ENCODE measurements around the gene WDR62.

The WDR62 gene

DNA sequence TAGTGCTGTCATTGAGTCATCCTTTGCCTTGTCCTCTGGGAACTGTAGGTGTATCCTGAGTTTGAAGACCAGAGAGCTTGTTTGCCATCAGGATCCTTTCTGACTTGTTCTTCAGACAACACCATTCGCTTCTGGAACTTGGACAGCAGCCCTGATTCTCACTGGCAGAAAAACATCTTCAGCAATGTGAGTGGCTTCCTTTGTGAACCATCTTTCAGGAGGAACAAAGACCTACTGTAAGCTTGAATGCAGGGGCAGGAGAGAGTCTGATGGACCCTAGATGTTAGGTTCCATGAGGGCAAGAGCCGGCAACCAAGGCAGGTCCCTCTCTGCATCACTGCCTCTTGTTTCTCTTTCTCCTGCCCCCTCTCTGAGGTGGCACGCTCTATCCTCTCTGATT lies 26.7 kb downstream of the WDR62 start:
- Mint-ChIP-seq H3K27ac (no peak overlapping the region), H3K9me3 (no peaks in the 10 kb centered on the region), H3K36me3 (ENCODE audit: low read depth) (peaks cover 20% of the 10 kb centered on the region), H3K4me1 (no peaks in the 10 kb centered on the region), H3K4me3 (no peak overlapping the region), H3K27me3 (ENCODE audit: low read depth) (no peaks in the 10 kb centered on the region)
- TF ChIP-seq, protein P1, sequence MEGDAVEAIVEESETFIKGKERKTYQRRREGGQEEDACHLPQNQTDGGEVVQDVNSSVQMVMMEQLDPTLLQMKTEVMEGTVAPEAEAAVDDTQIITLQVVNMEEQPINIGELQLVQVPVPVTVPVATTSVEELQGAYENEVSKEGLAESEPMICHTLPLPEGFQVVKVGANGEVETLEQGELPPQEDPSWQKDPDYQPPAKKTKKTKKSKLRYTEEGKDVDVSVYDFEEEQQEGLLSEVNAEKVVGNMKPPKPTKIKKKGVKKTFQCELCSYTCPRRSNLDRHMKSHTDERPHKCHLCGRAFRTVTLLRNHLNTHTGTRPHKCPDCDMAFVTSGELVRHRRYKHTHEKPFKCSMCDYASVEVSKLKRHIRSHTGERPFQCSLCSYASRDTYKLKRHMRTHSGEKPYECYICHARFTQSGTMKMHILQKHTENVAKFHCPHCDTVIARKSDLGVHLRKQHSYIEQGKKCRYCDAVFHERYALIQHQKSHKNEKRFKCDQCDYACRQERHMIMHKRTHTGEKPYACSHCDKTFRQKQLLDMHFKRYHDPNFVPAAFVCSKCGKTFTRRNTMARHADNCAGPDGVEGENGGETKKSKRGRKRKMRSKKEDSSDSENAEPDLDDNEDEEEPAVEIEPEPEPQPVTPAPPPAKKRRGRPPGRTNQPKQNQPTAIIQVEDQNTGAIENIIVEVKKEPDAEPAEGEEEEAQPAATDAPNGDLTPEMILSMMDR (IDR thresholded peaks at IDR 0.05; ENCODE audit: unreplicated experiment in 3 of 3) = no peak

DNA sequence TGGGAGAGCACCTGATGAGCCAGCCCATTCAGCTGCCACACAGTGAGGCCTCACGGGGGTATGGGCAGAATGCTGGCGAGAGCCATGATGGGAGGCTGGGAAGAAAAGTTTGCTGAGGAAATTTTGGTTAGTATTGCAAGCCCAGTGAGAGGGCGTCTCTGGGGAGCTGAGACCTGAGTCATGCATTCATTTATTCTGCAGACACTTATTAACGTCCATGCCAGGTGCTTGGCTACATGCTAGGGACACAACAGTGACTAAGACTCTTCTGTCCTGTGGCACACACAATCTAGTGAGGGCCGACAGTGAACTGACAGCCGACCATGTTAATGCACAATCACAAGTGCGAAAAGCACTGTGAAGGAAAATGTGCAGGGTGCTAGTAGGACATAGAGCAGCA lies 27.2 kb downstream of the WDR62 start:
- H3K36me3 Mint-ChIP-seq (ENCODE audit: low read depth) = peaks cover 20% of the 10 kb centered on the region
- no peaks in the 10 kb centered on the region for H3K27me3 Mint-ChIP-seq (ENCODE audit: low read depth)
- H3K4me1 Mint-ChIP-seq = no peaks in the 10 kb centered on the region
- no peaks in the 10 kb centered on the region for H3K9me3 Mint-ChIP-seq
- H3K27ac Mint-ChIP-seq = no peak overlapping the region
- TF ChIP-seq, protein P1 (IDR thresholded peaks at IDR 0.05; ENCODE audit: unreplicated experiment in 3 of 3) = no peak
- H3K4me3 Mint-ChIP-seq = no peak overlapping the region

DNA sequence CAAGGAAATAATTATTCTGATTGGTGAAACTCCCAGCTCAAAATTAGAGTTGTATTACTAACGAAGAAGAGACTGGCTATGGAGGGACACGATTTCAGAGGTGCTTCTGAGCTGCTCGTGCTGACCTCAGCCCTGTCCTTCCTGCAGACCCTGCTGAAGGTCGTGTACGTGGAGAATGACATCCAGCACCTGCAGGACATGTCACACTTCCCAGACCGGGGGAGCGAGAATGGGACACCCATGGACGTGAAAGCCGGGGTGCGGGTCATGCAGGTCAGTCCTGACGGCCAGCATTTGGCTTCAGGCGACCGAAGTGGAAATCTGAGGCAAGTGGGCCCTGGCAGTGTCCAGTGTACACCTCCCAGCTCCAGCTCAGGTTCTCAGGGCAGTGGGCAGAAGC lies 28.2 kb downstream of the WDR62 start:
- Mint-ChIP-seq H3K27me3 (ENCODE audit: low read depth) (no peaks in the 10 kb centered on the region), H3K9me3 (no peaks in the 10 kb centered on the region), H3K27ac (no peak overlapping the region), H3K4me3 (no peak overlapping the region), H3K4me1 (no peaks in the 10 kb centered on the region), H3K36me3 (ENCODE audit: low read depth) (peaks cover 20% of the 10 kb centered on the region)
- TF ChIP-seq, protein P1 (IDR thresholded peaks at IDR 0.05; ENCODE audit: unreplicated experiment in 3 of 3) = no peak

DNA sequence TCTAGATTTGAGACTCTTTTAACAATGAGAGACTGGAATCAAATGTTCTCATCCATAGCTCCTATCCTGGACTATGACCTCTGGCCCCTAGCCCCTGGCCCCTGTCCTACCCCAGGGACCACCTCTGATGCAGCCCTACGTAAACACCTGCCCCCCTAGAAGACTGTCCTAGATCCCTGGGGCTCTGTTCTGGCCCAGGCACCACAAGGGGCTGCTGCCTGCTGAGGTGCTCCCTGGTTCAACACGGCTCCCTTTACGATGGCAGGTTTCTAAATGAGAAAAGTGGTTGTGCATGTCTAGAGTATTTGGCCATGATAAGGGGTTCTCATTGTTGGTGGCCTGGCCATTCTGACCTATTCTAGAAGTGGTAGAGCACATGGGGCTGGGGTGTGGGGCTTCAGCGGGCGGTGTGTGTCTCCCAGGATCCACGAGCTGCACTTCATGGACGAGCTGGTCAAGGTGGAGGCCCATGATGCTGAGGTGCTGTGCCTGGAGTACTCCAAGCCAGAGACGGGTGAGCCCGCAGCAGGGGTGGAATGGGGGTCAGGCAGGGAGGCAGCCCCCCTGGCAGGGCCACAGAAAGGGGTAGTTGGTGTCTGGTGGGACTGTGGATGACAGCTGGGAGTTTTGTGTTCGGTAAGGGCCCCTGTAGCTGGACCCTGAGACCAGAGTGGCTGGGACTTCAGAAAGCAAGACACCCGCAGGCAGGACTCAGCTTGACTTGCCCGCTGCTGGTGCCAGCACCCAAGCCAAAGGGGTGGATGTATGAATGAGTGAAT lies 29.7 kb downstream of the WDR62 start:
- TF ChIP-seq, protein P1 (IDR thresholded peaks at IDR 0.05; ENCODE audit: unreplicated experiment in 3 of 3) = no peak
- no peak overlapping the region for H3K4me3 Mint-ChIP-seq
- peaks cover 22% of the 10 kb centered on the region for H3K36me3 Mint-ChIP-seq (ENCODE audit: low read depth)
- no peaks in the 10 kb centered on the region for H3K27me3 Mint-ChIP-seq (ENCODE audit: low read depth)
- no peak overlapping the region for H3K27ac Mint-ChIP-seq
- H3K4me1 Mint-ChIP-seq = no peaks in the 10 kb centered on the region
- H3K9me3 Mint-ChIP-seq = no peaks in the 10 kb centered on the region

DNA sequence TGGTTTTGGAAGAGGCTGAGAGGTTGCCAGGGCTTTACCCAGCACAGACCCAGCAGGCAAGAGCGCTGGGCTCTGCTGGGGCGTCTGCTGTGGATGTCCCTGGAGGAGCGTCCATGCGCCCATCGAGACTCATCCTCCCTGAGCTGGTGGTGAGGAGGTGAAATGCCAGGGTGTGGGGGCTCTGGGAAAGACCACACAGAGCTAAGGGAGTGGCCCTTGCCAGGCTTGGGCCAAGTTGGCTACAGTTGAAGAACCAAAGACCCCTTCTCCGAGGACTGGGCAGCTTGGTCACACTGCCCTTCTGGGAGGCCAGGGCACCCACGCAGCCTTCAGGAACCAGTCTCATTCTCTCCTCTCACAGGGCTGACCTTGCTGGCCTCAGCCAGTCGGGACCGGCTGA lies 31.6 kb downstream of the WDR62 start:
- H3K4me1 Mint-ChIP-seq = no peaks in the 10 kb centered on the region

More for the DNA sequence above, 31.6 kb downstream of the WDR62 start:
- Mint-ChIP-seq H3K36me3 (ENCODE audit: low read depth) (peaks cover 19% of the 10 kb centered on the region), H3K9me3 (no peaks in the 10 kb centered on the region), H3K27ac (no peak overlapping the region), H3K27me3 (ENCODE audit: low read depth) (no peaks in the 10 kb centered on the region), H3K4me3 (no peak overlapping the region)
- TF ChIP-seq, protein P1 (IDR thresholded peaks at IDR 0.05; ENCODE audit: unreplicated experiment in 3 of 3) = no peak

Data from nephron (organoid).